SU-DHL-6 (cell line): Measurements from ENCODE around the gene NXNL1.

Source experiments
- CTCF ChIP-seq: fragments of 200-600 bp; sonication (generic); IDR thresholded peaks from one replicate; pipeline ENCODE4 v1.5.1; 2017; ENCODE audit warnings: antibody characterized with exemption, mild to moderate bottlenecking, low read length, moderate library complexity; ENCODE audit not compliant: insufficient read depth, poor library complexity, severe bottlenecking
- EZH2phosphoT487 ChIP-seq: fragments of 200-600 bp; sonication (generic), shearing (Covaris generic); conservative IDR thresholded peaks from 2 replicates; pipeline ENCODE4 v1.6.1; 2018; ENCODE audit warnings: mild to moderate bottlenecking, antibody characterized with exemption, low read length, moderate library complexity, mixed read lengths

GRCh38 chr19:17491287-17491686 is 30.6 kb upstream of the NXNL1 start:
- TF ChIP-seq CTCF (no peak), EZH2phosphoT487 (no peak)
